HAP-1 (cell line): ENCODE data around the gene XRCC4.
"Not testable (repeated sequence)": the region's sequence is repeated elsewhere in the genome, so short reads cannot be mapped to it uniquely, and the experiment has no call there.

ENCODE experiments used
- DNase-seq, 2 experiments: peaks; one replicate each; pipeline ENCODE4 v3.0.0-alpha.2; 2016 to 2020; ENCODE audit warnings: low spot score in 2 of 2
- H3K27me3 ChIP-seq: fragments of 250-450 bp; sonication (Bioruptor Pico); 2 replicates; pipeline ENCODE4 v1.5.1; 2020; ENCODE audit warnings: low read depth, mild to moderate bottlenecking, moderate library complexity
- H3K36me3 ChIP-seq: fragments of 250-450 bp; sonication (Bioruptor Pico); replicated peaks from 2 replicates; pipeline ENCODE4 v1.5.1; 2020; ENCODE audit warnings: mild to moderate bottlenecking
- H3K4me1 ChIP-seq: fragments of 250-450 bp; sonication (Bioruptor Pico); 2 replicates; pipeline ENCODE4 v1.5.1; 2020; ENCODE audit warnings: mild to moderate bottlenecking
- H3K4me3 ChIP-seq: fragments of 250-450 bp; sonication (Bioruptor Pico); 2 replicates; pipeline ENCODE4 v1.5.1; 2020; ENCODE audit warnings: mild to moderate bottlenecking, moderate library complexity
- H3K9me3 ChIP-seq: fragments of 250-450 bp; sonication (Bioruptor Pico); 2 replicates; pipeline ENCODE4 v1.5.1; 2020; ENCODE audit warnings: mild to moderate bottlenecking, moderate library complexity
- in situ Hi-C: fragments of 300-500 bp; cut with MboI; formaldehyde crosslinking; loops from 3 replicates; pipeline ENCODE4 v1.14.3; 2020; ENCODE audit warnings: low sequenced_read_pairs, inconsistent platforms, mixed read lengths

The XRCC4 gene

DNA sequence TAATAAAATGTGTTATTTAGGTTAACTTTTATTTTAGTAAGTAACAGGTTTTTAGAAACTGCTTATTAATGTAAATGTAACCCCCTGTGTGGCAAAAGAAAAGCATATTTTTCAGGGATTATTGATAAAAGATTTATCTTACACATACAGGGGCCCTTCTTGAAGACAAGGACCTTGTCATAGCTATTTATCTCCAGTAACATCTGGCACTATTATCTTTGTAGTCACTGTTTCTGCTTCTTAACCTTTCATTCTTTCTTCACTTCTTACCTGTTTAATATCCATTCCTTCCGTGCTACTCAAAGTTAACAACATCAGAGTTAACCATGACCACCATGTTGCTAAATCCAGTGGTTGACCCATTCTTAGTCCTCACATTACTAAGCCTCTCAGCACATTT lies 276.4 kb downstream of the XRCC4 start:
- DNase-seq = no peak
- H3K4me1 ChIP-seq = peaks cover 18% of the 10 kb centered on the region
- no peaks in the 10 kb centered on the region for H3K36me3 ChIP-seq
- H3K27me3 ChIP-seq = no peaks in the 10 kb centered on the region
- H3K9me3 ChIP-seq = no peaks in the 10 kb centered on the region
- no peak overlapping the region for H3K4me3 ChIP-seq
- in situ Hi-C loops = no loop called here

DNA sequence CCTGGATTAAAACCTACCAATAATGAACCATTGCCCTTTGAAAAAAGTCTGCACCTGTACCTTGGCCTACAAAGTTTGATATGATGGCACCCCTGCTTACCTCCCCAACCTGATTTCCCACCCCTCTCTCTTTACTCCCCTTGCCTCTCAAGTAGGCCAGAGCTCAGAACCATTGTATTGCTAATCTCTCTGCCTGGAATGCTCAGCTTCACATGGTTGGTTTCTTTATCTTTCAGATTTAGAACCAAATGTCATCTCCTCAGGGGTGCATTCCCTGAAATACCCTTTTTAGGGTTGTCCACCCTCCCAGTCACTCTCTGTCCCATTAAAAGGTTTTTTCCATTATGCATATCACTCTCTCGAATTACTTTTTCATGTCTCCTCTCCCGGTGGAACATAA lies 277.6 kb downstream of the XRCC4 start:
- in situ Hi-C loops = no loop called here
- H3K9me3 ChIP-seq = no peaks in the 10 kb centered on the region
- peak; percentile 25 to 62 for DNase-seq
- no peaks in the 10 kb centered on the region for H3K27me3 ChIP-seq
- H3K36me3 ChIP-seq = no peaks in the 10 kb centered on the region
- H3K4me1 ChIP-seq = peaks cover 18% of the 10 kb centered on the region
- H3K4me3 ChIP-seq = no peak overlapping the region

DNA sequence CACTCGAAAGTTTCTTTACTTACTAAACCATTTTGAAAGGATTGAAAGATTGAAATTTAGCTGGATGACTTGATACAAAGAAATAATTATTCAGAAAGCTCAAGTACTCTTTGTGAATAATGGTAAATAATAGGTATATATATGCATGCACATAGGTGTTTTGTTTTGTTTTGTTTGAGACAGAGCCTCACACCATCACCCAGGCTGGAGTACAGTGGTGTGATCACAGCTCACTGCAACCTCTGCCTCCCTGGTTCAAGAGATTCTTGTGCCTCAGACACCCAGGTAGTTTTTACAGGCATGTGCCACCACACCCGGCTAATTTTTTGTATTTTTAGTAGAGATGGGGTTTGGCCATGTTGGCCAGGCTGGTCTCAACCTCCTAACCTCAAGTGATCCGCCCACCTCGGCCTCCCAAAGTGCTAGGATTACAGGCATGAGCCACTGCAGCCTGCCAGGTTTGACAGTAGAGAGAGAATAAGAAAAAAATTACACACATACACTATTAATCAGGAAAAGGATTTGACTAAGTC lies 278.2 kb downstream of the XRCC4 start:
- peaks cover 18% of the 10 kb centered on the region for H3K4me1 ChIP-seq
- H3K27me3 ChIP-seq, H3K4me3 ChIP-seq, in situ Hi-C loops, H3K9me3 ChIP-seq, H3K36me3 ChIP-seq: not testable (repeated sequence)
- peak in 1 of 2 experiments; percentile 17 for DNase-seq

DNA sequence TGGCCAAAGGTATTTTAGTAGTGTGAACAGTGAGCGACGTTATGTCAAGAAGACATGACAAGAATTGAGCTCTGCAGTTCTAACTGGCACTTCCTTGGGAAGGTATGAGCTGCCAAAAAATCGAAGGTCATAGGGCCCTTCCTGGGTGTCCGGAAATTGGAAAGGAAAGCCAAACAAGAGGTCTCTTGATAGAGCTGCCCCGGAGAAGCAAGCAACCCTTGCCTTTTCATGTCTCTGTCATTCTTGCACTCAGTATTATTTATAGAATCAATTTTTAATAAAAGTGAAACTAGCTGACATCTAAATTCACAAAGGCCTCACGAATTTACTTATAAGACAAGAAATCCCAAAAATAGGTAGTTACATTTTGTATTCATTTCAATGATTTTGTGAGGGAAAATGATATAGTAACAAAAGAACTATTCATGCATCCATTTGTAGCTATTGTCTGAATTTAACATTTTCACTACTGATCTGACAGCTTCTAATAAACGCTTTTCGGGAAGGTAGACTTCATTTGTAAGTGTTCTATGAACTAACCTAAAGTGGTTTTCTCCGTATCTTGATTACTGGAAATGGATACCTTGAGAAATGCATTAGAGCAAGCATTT lies 280.4 kb downstream of the XRCC4 start:
- Histone ChIP-seq H3K9me3 (no peaks in the 10 kb centered on the region), H3K4me1 (peaks cover 18% of the 10 kb centered on the region), H3K36me3 (no peaks in the 10 kb centered on the region), H3K4me3 (no peak overlapping the region), H3K27me3 (no peaks in the 10 kb centered on the region)
- in situ Hi-C loops = no loop called here
- no peak for DNase-seq

DNA sequence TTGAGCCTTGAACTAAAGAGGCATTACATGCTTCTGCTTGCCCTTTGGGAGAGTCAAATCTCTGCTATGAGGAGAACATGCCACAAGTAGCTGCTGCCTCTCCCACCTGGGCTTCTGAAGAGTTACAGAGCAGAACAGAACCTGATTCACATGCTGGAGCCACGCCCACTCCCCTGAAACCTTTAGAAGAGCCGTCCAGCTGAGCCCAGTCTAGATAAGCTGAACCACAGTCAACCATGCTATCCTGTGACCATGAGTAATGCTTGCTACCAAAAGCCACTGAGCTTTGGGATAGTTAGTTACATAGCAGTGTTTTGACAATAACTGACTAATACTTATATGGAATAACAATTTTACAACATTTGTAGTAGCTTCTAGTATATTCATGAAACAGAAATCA lies 283.2 kb downstream of the XRCC4 start:
- Histone ChIP-seq H3K36me3 (no peaks in the 10 kb centered on the region), H3K27me3 (no peaks in the 10 kb centered on the region), H3K9me3 (no peaks in the 10 kb centered on the region), H3K4me3 (no peak overlapping the region), H3K4me1 (peaks cover 23% of the 10 kb centered on the region)
- no peak for DNase-seq
- in situ Hi-C loops = no loop called here

DNA sequence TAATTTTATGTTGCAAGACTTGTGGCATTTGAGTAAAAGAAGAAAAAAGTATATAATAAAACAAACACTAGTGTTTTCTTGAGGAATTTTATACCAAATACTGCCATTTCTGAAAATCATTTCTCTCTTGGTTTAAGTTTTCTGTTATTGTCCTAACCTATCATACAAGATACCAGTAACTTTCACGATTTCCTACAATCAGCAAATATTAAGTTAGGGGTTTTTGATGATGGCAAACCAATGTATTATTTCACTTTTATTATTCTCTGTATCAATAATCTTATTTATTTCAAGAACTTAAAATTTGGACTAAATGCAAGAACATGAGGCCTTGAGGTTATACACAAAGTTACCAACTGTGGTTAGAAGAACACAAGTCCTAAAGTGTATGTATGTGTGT lies 285.2 kb downstream of the XRCC4 start:
- Histone ChIP-seq H3K36me3 (no peaks in the 10 kb centered on the region), H3K27me3 (no peaks in the 10 kb centered on the region), H3K9me3 (no peaks in the 10 kb centered on the region), H3K4me1 (peaks cover 15% of the 10 kb centered on the region), H3K4me3 (no peak overlapping the region)
- no peak for DNase-seq
- in situ Hi-C loops = no loop called here

DNA sequence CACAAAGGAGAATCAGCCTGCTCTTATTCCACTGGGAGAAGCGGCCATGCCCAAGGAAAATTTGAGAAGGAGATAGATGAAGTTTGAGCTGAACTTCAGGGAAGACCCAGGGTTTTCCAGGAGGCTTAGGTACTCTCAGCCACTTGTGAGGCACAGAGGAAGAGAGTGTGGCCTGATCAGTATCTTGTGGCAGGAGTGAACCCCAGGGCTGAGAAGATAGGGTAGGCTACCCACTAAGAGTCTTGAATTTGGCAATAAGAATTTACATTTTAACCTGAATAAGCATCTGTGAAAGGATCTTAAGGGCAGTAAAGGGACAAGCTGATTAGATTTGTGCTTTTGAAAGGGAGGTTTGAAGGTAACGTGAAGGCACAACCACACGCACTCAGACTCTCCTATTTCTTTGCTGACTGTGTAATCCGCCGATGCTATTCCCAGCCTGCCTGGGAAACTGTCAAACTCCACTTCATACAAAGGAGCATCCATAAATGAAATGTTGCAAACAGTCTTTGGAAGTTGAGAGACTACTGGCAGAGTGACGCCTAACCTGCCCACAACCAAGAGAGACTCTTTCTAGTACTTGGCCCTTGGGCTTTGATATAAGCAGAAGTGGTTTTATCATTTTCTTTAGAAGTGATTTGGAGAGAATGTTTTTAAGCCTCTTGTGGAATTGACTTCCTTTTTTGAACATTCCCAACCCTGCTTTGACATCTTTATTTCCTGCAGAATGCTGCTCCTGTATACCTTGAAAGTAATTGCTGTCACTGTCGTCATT lies 286.0 kb downstream of the XRCC4 start:
- Histone ChIP-seq H3K36me3 (no peaks in the 10 kb centered on the region), H3K4me3 (no peak overlapping the region), H3K27me3 (no peaks in the 10 kb centered on the region), H3K9me3 (no peaks in the 10 kb centered on the region), H3K4me1 (peaks cover 15% of the 10 kb centered on the region)
- in situ Hi-C loops = no loop called here
- no peak for DNase-seq

DNA sequence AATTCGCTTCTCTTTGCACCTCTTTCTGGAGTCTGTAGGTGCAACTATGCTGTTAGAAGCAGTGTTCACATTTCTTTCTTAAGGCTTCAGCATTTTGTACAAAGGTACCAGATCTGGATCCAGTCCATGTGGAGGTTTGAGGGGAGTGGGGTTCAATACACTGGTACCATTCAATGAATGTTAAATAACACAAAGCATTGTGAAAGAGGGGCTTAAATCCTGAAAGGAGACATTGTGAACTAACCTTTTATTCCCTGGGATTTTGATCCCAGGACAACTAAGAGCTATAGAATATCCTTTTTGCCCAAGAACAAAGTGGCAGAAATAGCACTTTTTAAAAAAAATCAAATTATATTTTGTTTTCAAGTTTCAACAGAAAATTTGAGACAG lies 286.5 kb downstream of the XRCC4 start:
- H3K27me3 ChIP-seq = no peaks in the 10 kb centered on the region
- H3K4me1 ChIP-seq = peaks cover 15% of the 10 kb centered on the region
- H3K9me3 ChIP-seq = no peaks in the 10 kb centered on the region
- peak; percentile 49 to 80 for DNase-seq
- H3K4me3 ChIP-seq = no peak overlapping the region
- H3K36me3 ChIP-seq = no peaks in the 10 kb centered on the region
- in situ Hi-C loops = no loop called here

DNA sequence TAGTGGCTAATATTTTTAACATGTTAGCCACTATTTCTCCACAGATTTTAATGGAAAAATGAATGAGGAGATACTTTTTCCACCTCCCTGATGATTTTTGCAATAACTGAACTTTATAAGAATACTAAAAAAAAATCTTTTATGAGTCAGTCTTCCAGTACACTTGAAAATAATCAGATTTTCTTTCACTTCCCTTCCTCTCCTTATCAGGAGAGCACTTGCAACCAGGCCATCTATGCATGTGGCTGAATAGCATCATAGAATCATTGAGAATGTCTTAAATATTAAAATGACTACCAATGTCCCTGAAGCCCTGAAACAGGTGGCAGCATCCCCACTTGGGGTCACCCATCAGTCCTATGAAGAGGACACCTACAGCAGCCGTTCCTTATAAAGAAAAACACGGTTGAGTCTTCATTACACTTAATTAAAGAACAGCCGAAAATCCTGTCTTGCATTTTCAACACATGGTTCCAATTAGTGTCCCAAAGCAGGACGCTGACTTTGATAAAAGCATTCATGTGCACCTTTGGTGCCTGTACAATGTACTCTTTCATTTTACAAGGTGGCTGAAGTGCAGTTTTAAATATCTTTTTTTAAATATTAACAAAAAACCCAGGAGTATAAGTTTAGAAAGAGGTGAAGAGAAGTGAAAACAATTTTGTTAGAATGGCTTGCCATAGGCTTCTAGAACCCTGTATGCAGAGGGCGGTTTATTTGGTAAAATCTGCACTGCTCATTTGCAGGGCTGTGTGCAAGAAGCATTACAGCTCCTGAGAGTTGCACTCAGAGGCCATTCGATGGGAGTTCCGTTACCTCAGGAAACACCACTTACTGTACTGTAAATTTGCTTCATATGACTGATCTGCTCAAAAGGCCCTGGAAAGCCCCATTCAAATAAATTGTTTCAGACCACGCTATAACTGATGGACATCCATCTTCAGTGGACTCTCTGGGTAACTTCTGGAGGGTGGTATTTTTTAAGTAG lies 287.3 kb downstream of the XRCC4 start:
- no peaks in the 10 kb centered on the region for H3K27me3 ChIP-seq
- no peaks in the 10 kb centered on the region for H3K9me3 ChIP-seq
- no peak for DNase-seq
- in situ Hi-C loops = no loop called here
- peaks cover 15% of the 10 kb centered on the region for H3K4me1 ChIP-seq
- H3K36me3 ChIP-seq = no peaks in the 10 kb centered on the region
- H3K4me3 ChIP-seq = no peak overlapping the region

DNA sequence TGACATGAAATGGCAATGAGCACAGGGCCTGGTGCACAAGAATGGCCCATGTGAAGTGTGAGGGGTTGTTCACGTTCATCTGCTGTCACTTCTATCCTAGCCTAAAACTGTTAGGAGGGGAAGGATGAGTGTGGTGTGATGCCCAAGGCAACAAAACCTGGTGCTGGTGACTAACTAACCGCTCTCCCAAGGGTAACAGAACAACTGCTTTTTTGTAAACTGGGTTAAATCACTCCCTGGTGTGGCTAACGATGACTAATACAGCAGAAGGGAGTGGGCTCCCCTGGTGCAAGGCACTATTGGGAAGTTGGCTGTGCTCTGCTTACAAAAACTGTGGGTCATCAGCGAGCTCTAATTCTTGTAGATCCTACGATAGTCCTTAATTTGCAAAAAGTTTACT lies 291.0 kb downstream of the XRCC4 start:
- H3K9me3 ChIP-seq = no peaks in the 10 kb centered on the region
- H3K4me1 ChIP-seq = peaks cover 23% of the 10 kb centered on the region
- DNase-seq = no peak
- no peaks in the 10 kb centered on the region for H3K27me3 ChIP-seq
- no peaks in the 10 kb centered on the region for H3K36me3 ChIP-seq
- H3K4me3 ChIP-seq = no peak overlapping the region
- in situ Hi-C loops = no loop called here

DNA sequence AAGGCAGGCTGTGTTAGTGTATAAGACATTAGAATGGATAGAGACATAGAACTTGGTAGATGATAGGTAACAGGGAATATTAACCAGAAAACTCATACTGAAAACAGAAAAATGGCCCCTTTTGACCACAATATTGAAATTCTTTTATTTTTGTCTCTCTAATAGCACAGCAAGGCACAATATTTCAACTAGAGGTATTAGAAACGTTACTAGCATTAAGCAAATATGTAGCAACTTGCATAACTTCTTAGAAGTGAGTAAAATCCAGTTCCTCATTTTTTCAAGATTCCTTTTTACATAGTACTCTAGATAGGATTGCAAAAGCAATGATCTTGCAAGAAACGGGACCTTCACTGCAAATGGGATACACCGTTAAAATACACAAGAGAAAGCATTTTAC lies 291.5 kb downstream of the XRCC4 start:
- Histone ChIP-seq H3K4me1 (peaks cover 19% of the 10 kb centered on the region), H3K36me3 (no peaks in the 10 kb centered on the region), H3K4me3 (no peak overlapping the region), H3K27me3 (no peaks in the 10 kb centered on the region), H3K9me3 (no peaks in the 10 kb centered on the region)
- in situ Hi-C loops = no loop called here
- DNase-seq = no peak

DNA sequence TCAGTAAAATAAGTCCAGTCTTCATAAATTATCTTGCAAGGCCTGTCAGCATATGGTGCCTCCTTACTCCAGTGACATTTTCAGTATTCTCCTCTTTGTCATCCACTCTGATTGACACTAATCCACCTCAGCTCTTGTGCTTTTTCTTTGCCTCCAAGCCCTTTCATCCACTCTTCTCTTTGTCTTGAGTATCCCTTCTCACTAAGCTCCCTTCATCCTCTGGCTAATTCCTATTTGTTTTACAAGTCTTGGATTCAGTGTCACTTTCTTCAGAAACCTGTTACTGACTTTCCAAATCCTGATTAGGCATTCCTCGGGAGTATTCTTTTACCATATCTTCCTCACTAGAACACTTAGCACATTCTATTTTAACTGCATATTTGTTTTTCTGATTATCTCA lies 293.6 kb downstream of the XRCC4 start:
- Histone ChIP-seq H3K4me3 (no peak overlapping the region), H3K27me3 (no peaks in the 10 kb centered on the region), H3K9me3 (no peaks in the 10 kb centered on the region), H3K36me3 (no peaks in the 10 kb centered on the region), H3K4me1 (peaks cover 10% of the 10 kb centered on the region)
- in situ Hi-C loops = no loop called here
- peak; percentile 34 to 85 for DNase-seq

DNA sequence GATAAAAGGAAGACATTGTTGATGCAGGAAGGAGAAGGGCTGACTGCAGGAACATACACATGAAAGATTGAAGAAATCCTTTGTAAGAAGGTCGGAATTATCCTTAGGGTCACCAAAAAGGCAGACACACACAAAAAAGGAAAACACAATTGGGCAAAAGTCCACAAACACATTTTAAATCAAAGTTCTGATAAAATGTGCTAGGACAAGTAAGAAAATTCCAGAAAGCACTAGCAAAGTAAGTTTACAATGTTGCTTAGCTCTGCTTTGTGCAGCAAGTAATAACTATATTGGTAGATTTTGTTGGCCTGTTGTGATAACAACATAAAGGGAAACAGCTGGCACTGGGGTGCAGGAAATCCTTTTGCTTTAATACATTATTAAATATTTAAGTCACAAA lies 294.4 kb downstream of the XRCC4 start:
- H3K4me3 ChIP-seq = no peak overlapping the region
- H3K4me1 ChIP-seq = peaks cover 10% of the 10 kb centered on the region
- no peaks in the 10 kb centered on the region for H3K9me3 ChIP-seq
- H3K27me3 ChIP-seq = no peaks in the 10 kb centered on the region
- in situ Hi-C loops = no loop called here
- H3K36me3 ChIP-seq = no peaks in the 10 kb centered on the region
- no peak for DNase-seq

DNA sequence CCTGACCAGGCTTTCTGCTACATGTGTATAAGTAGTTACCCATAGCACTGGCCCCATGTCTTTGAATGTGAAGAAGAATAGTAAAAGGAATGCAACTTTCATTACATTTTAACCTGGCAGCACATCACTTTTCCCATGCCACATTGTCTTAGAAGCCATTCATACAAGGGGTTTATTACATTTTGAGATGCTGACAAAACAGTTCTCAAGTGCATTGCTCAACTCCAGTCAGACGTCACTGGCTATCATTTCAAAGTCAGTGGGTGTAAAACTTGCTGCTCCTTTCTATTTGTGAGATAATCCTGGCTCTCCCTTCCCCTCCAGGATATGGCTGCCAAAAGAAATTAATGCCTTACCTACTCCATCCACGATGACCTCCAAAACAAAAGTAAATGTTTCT lies 297.2 kb downstream of the XRCC4 start:
- Histone ChIP-seq H3K36me3 (no peaks in the 10 kb centered on the region), H3K4me1 (peaks cover 10% of the 10 kb centered on the region), H3K9me3 (no peaks in the 10 kb centered on the region), H3K27me3 (no peaks in the 10 kb centered on the region), H3K4me3 (no peak overlapping the region)
- in situ Hi-C loops = no loop called here
- DNase-seq = no peak
